Neural crest cell (in vitro differentiated cells): ENCODE measurements around the gene ZNF492. TPM values are rescaled to one million over a fixed set of nuclear protein-coding genes. Genes with fewer than 3 reads are reported as not detected.

Source experiments
- DNase-seq: peaks from one replicate; pipeline ENCODE4 v3.0.0; 2021; ENCODE audit warnings: low read depth, mixed read lengths, low spot score
- H3K27ac Mint-ChIP-seq: one replicate; pipeline ENCODE4 v1.8.0; 2021; ENCODE audit warnings: mild to moderate bottlenecking, mixed read lengths; ENCODE audit not compliant: unreplicated experiment
- H3K27me3 Mint-ChIP-seq: 2 replicates; pipeline ENCODE4 v1.8.0; 2021; ENCODE audit warnings: low read depth, mild to moderate bottlenecking, mixed read lengths
- H3K36me3 Mint-ChIP-seq: 2 replicates; pipeline ENCODE4 v1.8.0; 2021; ENCODE audit warnings: low read depth, mild to moderate bottlenecking, mixed read lengths
- H3K4me1 Mint-ChIP-seq: 2 replicates; pipeline ENCODE4 v1.8.0; 2021; ENCODE audit warnings: mixed read lengths
- H3K4me3 Mint-ChIP-seq: one replicate; pipeline ENCODE4 v1.8.0; 2021; ENCODE audit warnings: mild to moderate bottlenecking, mixed read lengths
- H3K9me3 Mint-ChIP-seq: 2 replicates; pipeline ENCODE4 v1.8.0; 2021; ENCODE audit warnings: mixed read lengths
- total RNA-seq: library from RNA; stranded (reverse); gene quantifications from 2 replicates; pipeline ENCODE4 v1.2.1, GENCODE V29; 2021
- TF ChIP-seq, protein P1 (sequence below): fragments of 200-600 bp; sonication (generic); conservative IDR thresholded peaks from 2 replicates; pipeline ENCODE4 v1.5.0; 2021; ENCODE audit warnings: antibody characterized with exemption, mild to moderate bottlenecking

The ZNF492 gene
- total RNA-seq, 1 donor from 2014 or later, result not detected

DNA sequence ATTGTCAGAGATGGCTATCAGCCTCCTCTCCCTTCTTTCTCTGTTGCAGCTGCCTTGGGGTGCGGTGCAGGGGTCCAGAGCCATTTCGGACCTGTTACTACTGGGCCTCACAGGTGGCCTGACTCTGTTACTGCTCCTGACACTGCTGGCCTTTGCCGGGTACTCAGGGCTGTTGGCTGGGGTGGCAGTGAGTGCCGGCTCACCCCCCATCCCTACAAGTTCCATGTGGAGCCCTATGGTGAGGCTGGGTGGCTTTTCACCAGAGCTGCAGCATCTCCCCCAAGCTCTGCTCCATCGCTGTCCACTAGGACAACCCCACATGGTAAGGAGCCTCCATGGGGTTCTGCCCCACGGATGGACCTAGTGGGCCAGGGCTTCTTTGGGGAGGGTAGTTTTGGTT lies 13.7 kb upstream of the ZNF492 start:
- H3K9me3 Mint-ChIP-seq, result peaks cover 4% of the 10 kb centered on the region

DNA sequence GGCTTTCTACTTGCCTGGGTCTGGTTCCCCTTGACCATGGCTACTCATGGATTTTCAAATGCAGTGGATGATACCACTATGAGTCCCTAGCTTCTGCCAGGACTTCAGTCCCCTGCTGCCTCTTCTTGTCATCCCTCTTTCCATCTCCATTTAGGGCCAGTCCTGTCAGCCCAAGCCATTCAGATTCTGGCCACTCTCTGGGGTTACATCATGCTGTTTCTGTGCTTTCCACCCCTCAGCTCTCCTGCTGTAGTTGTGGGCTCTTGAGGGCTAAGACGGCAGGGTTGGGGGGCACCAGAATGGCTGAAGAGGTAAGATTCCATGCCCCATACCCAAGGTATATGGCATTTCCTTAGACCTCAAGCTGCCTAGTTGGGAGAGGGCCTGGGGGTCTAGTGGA lies 13.2 kb upstream of the ZNF492 start:
- Mint-ChIP-seq H3K36me3 (peaks cover 7% of the 10 kb centered on the region), H3K27me3 (no peaks in the 10 kb centered on the region), H3K4me3 (no peak overlapping the region), H3K9me3 (peaks cover 4% of the 10 kb centered on the region), H3K27ac (no peak overlapping the region), H3K4me1 (no peaks in the 10 kb centered on the region)
- TF ChIP-seq, protein P1, sequence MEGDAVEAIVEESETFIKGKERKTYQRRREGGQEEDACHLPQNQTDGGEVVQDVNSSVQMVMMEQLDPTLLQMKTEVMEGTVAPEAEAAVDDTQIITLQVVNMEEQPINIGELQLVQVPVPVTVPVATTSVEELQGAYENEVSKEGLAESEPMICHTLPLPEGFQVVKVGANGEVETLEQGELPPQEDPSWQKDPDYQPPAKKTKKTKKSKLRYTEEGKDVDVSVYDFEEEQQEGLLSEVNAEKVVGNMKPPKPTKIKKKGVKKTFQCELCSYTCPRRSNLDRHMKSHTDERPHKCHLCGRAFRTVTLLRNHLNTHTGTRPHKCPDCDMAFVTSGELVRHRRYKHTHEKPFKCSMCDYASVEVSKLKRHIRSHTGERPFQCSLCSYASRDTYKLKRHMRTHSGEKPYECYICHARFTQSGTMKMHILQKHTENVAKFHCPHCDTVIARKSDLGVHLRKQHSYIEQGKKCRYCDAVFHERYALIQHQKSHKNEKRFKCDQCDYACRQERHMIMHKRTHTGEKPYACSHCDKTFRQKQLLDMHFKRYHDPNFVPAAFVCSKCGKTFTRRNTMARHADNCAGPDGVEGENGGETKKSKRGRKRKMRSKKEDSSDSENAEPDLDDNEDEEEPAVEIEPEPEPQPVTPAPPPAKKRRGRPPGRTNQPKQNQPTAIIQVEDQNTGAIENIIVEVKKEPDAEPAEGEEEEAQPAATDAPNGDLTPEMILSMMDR, result no peak
- DNase-seq, result no peak

More for the DNA sequence above, 13.7 kb upstream of the ZNF492 start:
- H3K27me3 Mint-ChIP-seq, result no peaks in the 10 kb centered on the region
- no peak for DNase-seq
- no peaks in the 10 kb centered on the region for H3K4me1 Mint-ChIP-seq
- H3K36me3 Mint-ChIP-seq, result peaks cover 7% of the 10 kb centered on the region
- TF ChIP-seq, protein P1, result no peak
- H3K4me3 Mint-ChIP-seq, result no peak overlapping the region
- no peak overlapping the region for H3K27ac Mint-ChIP-seq

GRCh38 chr19:22622020-22622419 lies 12.1 kb upstream of the ZNF492 start:
- H3K36me3 Mint-ChIP-seq, result peaks cover 9% of the 10 kb centered on the region
- no peak overlapping the region for H3K4me3 Mint-ChIP-seq
- TF ChIP-seq, protein P1, result no peak
- no peak for DNase-seq
- peaks cover 4% of the 10 kb centered on the region for H3K9me3 Mint-ChIP-seq
- H3K27ac Mint-ChIP-seq, result no peak overlapping the region
- no peaks in the 10 kb centered on the region for H3K27me3 Mint-ChIP-seq
- no peaks in the 10 kb centered on the region for H3K4me1 Mint-ChIP-seq

DNA sequence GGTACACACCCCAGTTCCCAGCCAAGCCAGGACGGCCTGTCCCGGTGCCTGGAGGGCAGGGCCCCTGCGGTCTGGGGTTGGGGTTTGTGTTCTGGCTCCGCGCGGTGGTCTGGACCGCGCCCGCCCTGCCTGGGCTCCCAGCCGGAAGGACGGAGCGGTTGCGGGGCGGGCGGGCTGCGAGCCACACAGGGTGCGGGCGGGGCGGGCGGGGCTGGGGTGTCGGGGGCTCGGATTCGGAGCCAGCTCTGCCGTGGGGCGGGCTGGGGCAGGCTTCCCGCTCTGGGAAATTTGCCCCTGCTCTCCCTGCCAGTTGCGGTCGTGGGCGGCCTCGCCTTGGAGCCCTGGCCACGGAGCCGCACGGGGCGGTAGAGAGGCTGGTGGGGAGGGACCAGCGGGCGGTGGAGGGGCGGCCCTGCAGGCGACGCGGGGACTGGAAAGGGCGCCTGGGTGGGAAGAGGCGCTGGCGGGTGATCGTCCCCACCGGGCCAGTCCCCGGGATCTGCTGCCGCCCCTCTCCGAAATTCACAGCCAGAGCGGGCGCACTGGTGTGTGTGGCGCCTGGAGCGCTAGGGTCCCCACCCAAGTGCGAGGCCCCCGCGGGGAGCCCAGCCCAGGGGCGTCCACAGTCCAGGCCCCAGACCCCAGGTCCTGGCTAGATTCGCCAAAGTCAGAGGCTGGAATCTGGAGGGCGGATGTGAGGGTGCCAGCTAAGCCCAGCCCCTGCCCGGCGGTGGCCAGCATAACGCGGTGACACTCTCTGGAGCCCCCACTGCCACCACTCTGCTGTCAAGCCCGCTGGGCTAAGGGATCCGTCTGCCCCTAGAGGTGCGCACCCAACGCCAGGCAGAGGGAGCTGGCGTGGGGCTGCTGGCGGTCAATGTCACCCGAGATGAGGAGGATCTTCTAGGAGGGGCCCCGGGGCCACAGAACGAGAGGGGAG lies 11.0 kb upstream of the ZNF492 start:
- no peak overlapping the region for H3K27ac Mint-ChIP-seq
- no peak overlapping the region for H3K4me3 Mint-ChIP-seq
- peaks cover 9% of the 10 kb centered on the region for H3K36me3 Mint-ChIP-seq
- peaks cover 4% of the 10 kb centered on the region for H3K9me3 Mint-ChIP-seq
- TF ChIP-seq, protein P1, result no peak
- DNase-seq, result no peak
- H3K27me3 Mint-ChIP-seq, result no peaks in the 10 kb centered on the region
- no peaks in the 10 kb centered on the region for H3K4me1 Mint-ChIP-seq

DNA sequence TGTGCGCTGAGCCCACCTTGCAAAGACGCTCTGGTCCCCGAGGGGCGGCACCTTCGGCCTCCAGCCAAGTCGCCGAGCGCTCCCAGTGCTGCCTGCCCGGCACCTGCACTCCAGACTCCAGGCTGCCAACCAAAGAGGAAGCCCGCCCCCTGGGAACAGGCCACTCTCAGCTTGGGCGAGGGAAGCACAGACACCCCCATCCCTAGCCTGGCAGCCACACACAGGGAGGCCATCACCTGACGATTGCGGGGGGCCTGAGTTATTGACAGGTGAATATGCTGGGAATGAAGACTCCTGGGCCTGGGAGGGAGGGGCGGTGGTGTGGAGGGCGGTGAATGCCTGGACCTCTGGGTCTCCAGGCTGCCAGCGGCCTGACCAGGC lies 10.3 kb upstream of the ZNF492 start:
- Mint-ChIP-seq H3K4me3 (no peak overlapping the region), H3K36me3 (peaks cover 7% of the 10 kb centered on the region), H3K27ac (no peak overlapping the region), H3K4me1 (no peaks in the 10 kb centered on the region), H3K27me3 (no peaks in the 10 kb centered on the region), H3K9me3 (peaks cover 4% of the 10 kb centered on the region)
- TF ChIP-seq, protein P1, result no peak
- DNase-seq, result no peak
